WTC11 (cell line): Measurements from ENCODE around the gene BOK.

Source experiments
- ATF3 ChIP-seq: sonication (generic); formaldehyde crosslinking; conservative IDR thresholded peaks from 2 replicates; pipeline ENCODE4 v1.8.1; 2022; ENCODE audit warnings: mild to moderate bottlenecking, missing genetic modification reagents
- CTCF ChIP-seq: fragments of 200-600 bp; IDR thresholded peaks from 2 replicates; pipeline ENCODE4 v1.8.0; 2022; ENCODE audit warnings: antibody characterized with exemption
- ELF4 ChIP-seq: sonication (generic); formaldehyde crosslinking; IDR thresholded peaks from 2 replicates; pipeline ENCODE4 v1.8.1; 2022; ENCODE audit warnings: low read depth, mild to moderate bottlenecking, moderate library complexity, missing genetic modification reagents
- FOXJ3 ChIP-seq: sonication (generic); formaldehyde crosslinking; IDR thresholded peaks from 2 replicates; pipeline ENCODE4 v1.9.0; 2021; ENCODE audit warnings: missing genetic modification reagents, mild to moderate bottlenecking, borderline replicate concordance
- FOXP1 ChIP-seq: sonication (generic); formaldehyde crosslinking; IDR thresholded peaks from 2 replicates; pipeline ENCODE4 v1.8.0; 2022; ENCODE audit warnings: missing genetic modification reagents, mild to moderate bottlenecking, moderate library complexity, borderline replicate concordance
- NR2C2 ChIP-seq: sonication (generic); formaldehyde crosslinking; IDR thresholded peaks from 2 replicates; pipeline ENCODE4 v1.8.0; 2022; ENCODE audit warnings: mild to moderate bottlenecking, missing genetic modification reagents
- OVOL2 ChIP-seq: fragments of 250-450 bp; sonication (Bioruptor Pico); IDR thresholded peaks from 2 replicates; pipeline ENCODE4 v1.9.0; 2021; ENCODE audit warnings: mild to moderate bottlenecking, borderline replicate concordance
- PRRX2 ChIP-seq: fragments of 250-450 bp; sonication (Bioruptor Pico); IDR thresholded peaks from 2 replicates; pipeline ENCODE4 v1.8.0; 2021; ENCODE audit warnings: mild to moderate bottlenecking
- TEAD4 ChIP-seq: sonication (generic); formaldehyde crosslinking; IDR thresholded peaks from 2 replicates; pipeline ENCODE4 v1.8.0; 2022; ENCODE audit warnings: mild to moderate bottlenecking, missing genetic modification reagents
- ZNF138 ChIP-seq: sonication (generic); formaldehyde crosslinking; conservative IDR thresholded peaks from 2 replicates; pipeline ENCODE4 v1.8.1; 2022; ENCODE audit warnings: mild to moderate bottlenecking, moderate library complexity, missing genetic modification reagents
- TF ChIP-seq, protein P1 (sequence below): sonication (generic); formaldehyde crosslinking; IDR thresholded peaks from 2 replicates; pipeline ENCODE4 v1.8.1; 2023; ENCODE audit warnings: mild to moderate bottlenecking, moderate library complexity, missing genetic modification reagents
- TF ChIP-seq, protein P2 (sequence below): sonication (generic); formaldehyde crosslinking; IDR thresholded peaks from 2 replicates; pipeline ENCODE4 v1.8.1; 2022; ENCODE audit warnings: mild to moderate bottlenecking, missing genetic modification reagents, moderate library complexity, borderline replicate concordance

DNA sequence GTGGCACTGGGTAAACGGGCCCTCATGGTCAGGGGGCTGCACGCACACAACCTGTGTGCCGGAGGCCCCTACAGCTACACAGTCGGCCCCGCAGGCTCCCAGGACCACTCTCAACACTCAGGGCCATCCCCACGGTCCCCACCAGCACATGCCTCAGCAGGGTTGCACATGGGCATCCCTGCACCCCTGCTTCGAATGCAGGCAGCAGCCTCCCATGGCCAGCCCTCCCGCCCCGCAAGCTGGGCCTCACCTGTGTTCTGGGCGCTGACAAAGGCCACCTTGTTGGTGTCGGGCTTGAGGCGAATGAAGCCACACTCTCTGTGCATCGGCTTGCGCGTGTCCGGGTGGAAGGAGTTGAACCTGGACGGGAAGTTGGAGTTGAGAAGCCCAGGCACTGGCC is 44.2 kb downstream of the BOK start:
- TF ChIP-seq CTCF (no peak), NR2C2 (no peak), ZNF138 (CRISPR knock-in tag) (no peak), ELF4 (no peak), PRRX2 (CRISPR knock-in tag) (no peak), FOXJ3 (CRISPR knock-in tag) (no peak), TEAD4 (CRISPR knock-in tag) (no peak), ATF3 (CRISPR knock-in tag) (no peak), FOXP1 (CRISPR knock-in tag) (no peak), OVOL2 (CRISPR knock-in tag) (no peak)
- TF ChIP-seq, protein P1, sequence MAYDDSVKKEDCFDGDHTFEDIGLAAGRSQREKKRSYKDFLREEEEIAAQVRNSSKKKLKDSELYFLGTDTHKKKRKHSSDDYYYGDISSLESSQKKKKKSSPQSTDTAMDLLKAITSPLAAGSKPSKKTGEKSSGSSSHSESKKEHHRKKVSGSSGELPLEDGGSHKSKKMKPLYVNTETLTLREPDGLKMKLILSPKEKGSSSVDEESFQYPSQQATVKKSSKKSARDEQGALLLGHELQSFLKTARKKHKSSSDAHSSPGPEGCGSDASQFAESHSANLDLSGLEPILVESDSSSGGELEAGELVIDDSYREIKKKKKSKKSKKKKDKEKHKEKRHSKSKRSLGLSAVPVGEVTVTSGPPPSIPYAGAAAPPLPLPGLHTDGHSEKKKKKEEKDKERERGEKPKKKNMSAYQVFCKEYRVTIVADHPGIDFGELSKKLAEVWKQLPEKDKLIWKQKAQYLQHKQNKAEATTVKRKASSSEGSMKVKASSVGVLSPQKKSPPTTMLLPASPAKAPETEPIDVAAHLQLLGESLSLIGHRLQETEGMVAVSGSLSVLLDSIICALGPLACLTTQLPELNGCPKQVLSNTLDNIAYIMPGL (CRISPR knock-in tag): no peak
- TF ChIP-seq, protein P2, sequence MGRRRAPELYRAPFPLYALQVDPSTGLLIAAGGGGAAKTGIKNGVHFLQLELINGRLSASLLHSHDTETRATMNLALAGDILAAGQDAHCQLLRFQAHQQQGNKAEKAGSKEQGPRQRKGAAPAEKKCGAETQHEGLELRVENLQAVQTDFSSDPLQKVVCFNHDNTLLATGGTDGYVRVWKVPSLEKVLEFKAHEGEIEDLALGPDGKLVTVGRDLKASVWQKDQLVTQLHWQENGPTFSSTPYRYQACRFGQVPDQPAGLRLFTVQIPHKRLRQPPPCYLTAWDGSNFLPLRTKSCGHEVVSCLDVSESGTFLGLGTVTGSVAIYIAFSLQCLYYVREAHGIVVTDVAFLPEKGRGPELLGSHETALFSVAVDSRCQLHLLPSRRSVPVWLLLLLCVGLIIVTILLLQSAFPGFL: no peak
